PC-3 (cell line): ENCODE measurements around the gene TMOD2. TPM values are rescaled to one million over a fixed set of nuclear protein-coding genes. Genes with fewer than 3 reads are reported as not detected.

Experiments used
- ATAC-seq: fragments of 200-7000 bp; cut with Tn5 transposase; 2 replicates; pipeline ENCODE4 v1.9.1; 2020; ENCODE audit warnings: mild to moderate bottlenecking, moderate library complexity
- Bru-seq: library from RNA; stranded (reverse); fragments of 400-500 nt; gene quantifications from one replicate; lab custom pipeline; 2021; lab: Mats Ljungman, UMichigan
- BruChase-seq, 2 experiments: library from RNA; stranded (reverse); fragments of 400-500 nt; gene quantifications; one replicate each; lab custom pipeline; 2021; lab: Mats Ljungman, UMichigan
- BruUV-seq: library from RNA; stranded (reverse); fragments of 400-500 nt; replicated peaks from 2 replicates; lab custom pipeline; 2021; lab: Mats Ljungman, UMichigan
- CTCF ChIA-PET: fragments of 300-600 bp; sonication (Branson Sonifier 250); formaldehyde crosslinking; loops from one replicate; lab custom pipeline; 2022; ENCODE audit warnings: antibody characterized with exemption; lab: Charles Lee
- POLR2A ChIA-PET: fragments of 300-600 bp; sonication (Branson Sonifier 250); formaldehyde crosslinking; loops from one replicate; lab custom pipeline; 2022; ENCODE audit warnings: antibody characterized with exemption; ENCODE audit not compliant: unreplicated experiment; lab: Charles Lee
- DNase-seq: peaks from one replicate; pipeline ENCODE4 v3.0.0-alpha.2; 2015
- H2AFZ ChIP-seq: fragments of 300-600 bp; sonication (generic); 2 replicates; pipeline ENCODE4 v1.6.0; 2016; ENCODE audit warnings: antibody characterized with exemption, low read length
- H3F3A ChIP-seq: fragments of 300-600 bp; sonication (generic); one replicate; pipeline ENCODE4 v1.6.0; 2017; ENCODE audit warnings: antibody characterized with exemption, low read length, control low read depth, mild to moderate bottlenecking; ENCODE audit not compliant: unreplicated experiment
- H3K27ac ChIP-seq: fragments of 300-600 bp; sonication (generic); 2 replicates; pipeline ENCODE4 v1.5.1; 2016; ENCODE audit warnings: mild to moderate bottlenecking, low read length
- H3K27me3 ChIP-seq: fragments of 300-600 bp; sonication (generic); 2 replicates; pipeline ENCODE4 v1.6.1; 2016; ENCODE audit warnings: low read length, mixed read lengths
- H3K36me3 ChIP-seq: fragments of 300-600 bp; sonication (generic); 2 replicates; pipeline ENCODE4 v1.6.1; 2016; ENCODE audit warnings: low read depth, mixed run types, low read length, mixed read lengths
- H3K4me1 ChIP-seq: fragments of 300-600 bp; sonication (generic); 2 replicates; pipeline ENCODE4 v1.5.1; 2016; ENCODE audit warnings: low read length; ENCODE audit not compliant: insufficient read depth
- H3K4me2 ChIP-seq: fragments of 300-600 bp; sonication (generic); 2 replicates; pipeline ENCODE4 v1.6.0; 2016; ENCODE audit warnings: low read length
- H3K4me3 ChIP-seq: fragments of 300-600 bp; sonication (generic); 2 replicates; pipeline ENCODE4 v1.5.1; 2016; ENCODE audit warnings: mild to moderate bottlenecking, low read length, mixed read lengths
- H3K79me2 ChIP-seq: fragments of 300-600 bp; sonication (generic); 2 replicates; pipeline ENCODE4 v1.6.1; 2017; ENCODE audit warnings: low read length, mixed read lengths
- H3K9ac ChIP-seq: fragments of 300-600 bp; sonication (generic); 2 replicates; pipeline ENCODE4 v1.6.0; 2016; ENCODE audit warnings: mild to moderate bottlenecking, low read length
- H3K9me2 ChIP-seq: fragments of 300-600 bp; sonication (generic); replicated peaks from 2 replicates; pipeline ENCODE4 v1.6.1; 2016; ENCODE audit warnings: mixed run types, low read length, mixed read lengths
- H3K9me3 ChIP-seq: fragments of 300-600 bp; sonication (generic); 2 replicates; pipeline ENCODE4 v1.6.1; 2016; ENCODE audit warnings: low read length, mixed read lengths
- H4K20me1 ChIP-seq: fragments of 300-600 bp; sonication (generic); 2 replicates; pipeline ENCODE4 v1.6.1; 2016; ENCODE audit warnings: low read length, mixed read lengths
- EZH2 ChIP-seq: fragments of 300-600 bp; sonication (generic); IDR thresholded peaks from one replicate; pipeline ENCODE4 v1.6.1; 2017; ENCODE audit warnings: antibody characterized with exemption, mild to moderate bottlenecking, low read length; ENCODE audit not compliant: unreplicated experiment
- EZH2phosphoT487 ChIP-seq: fragments of 300-600 bp; sonication (generic); IDR thresholded peaks from 2 replicates; pipeline ENCODE4 v1.6.1; 2018; ENCODE audit warnings: mild to moderate bottlenecking, antibody characterized with exemption, low read length, borderline replicate concordance
- intact Hi-C: fragments of 100-400 bp; cut with micrococcal nuclease; formaldehyde crosslinking; loops from 2 replicates; pipeline ENCODE4 v1.9.0; 2023
- long read RNA-seq: library from polyadenylated mRNA; unstranded; transcript quantifications from one replicate; pipeline ENCODE4 v2.0.0, GENCODE V29; 2021; ENCODE audit not compliant: unreplicated experiment
- total RNA-seq: library from RNA; depleted of rRNA; stranded (reverse); fragments of >200 nt; gene quantifications from 2 replicates; pipeline ENCODE4 v1.2.3, GENCODE V29; 2014; rRNA removed
- TF ChIP-seq, protein P1 (sequence below): fragments of 300-600 bp; sonication (generic); conservative IDR thresholded peaks from 2 replicates; pipeline ENCODE4 v1.5.1; 2017; ENCODE audit warnings: antibody characterized with exemption, low read depth, mild to moderate bottlenecking, low read length

Gene TMOD2
- 0.95 and 1.4 TPM in 2 replicates for total RNA-seq
- Bru-seq, nascent RNA = percentile 29 among the genes with signal in this experiment
- percentile 29 among the genes with signal in this experiment for BruChase-seq, experiment 1, labeled RNA remaining after a 6-hour chase
- percentile 32 among the genes with signal in this experiment for BruChase-seq, experiment 2, labeled RNA remaining after a 2-hour chase
- long read RNA-seq, partial matches to known transcripts = 0 of 6 reads
- long read RNA-seq, other reads (novel, unspliced or antisense) = 6 of 6 reads

DNA sequence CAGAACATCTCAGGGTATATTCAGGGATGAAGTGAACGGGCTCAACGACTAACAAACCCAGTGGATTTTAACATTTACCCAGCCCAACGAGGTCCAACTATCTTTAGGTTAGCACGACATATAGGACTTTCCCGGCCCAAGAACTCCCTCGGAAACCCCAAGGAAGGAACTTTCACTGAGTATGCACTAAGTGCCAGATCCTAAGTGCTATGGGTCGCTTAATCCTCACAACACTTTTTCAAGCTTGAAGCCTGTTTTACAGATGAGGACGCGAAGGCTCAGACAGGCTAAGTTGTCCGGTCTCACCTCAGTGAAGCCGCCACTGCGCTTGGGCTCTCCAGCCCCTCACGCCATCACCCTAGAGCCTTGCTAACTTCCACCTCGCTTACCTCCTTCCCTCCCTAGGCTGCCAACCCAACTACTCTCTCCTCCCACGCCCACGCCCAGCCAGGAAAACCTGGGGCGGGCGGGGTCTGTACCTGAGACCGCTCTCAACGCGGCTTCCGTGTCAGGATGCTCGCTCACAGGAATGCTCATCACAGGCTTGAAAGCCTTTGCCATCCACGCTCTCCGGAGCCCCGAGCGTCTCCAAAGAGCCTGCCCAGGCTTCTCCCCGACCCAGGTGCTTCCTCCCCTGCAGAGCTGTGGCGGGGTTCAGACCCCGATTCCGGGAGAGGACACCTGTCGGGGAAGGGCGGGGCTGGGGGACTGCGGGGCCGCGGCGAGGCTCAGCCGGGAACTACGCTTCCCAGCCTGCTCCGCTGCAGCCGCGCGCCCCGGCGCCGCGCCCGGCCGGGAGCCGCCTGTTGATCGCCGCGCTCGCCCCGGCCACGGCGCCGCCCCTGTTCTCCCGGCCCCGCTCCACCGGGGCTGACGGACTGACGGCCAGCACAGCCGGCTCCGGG is at the start of gene TMOD2:
TMOD2 (plus strand) TSS at position 806 of the 905 bp plus-strand sequence. CDS start 14,845 bp downstream, outside the sequence.
- ChIA-PET CTCF (no interaction called here), POLR2A (no interaction called here)
- no peak within 1 kb of the TSS for H3K9ac ChIP-seq
- no peaks in the 10 kb centered on the region for H4K20me1 ChIP-seq
- H2AFZ ChIP-seq = peak within 1 kb of the TSS; percentile 94
- no peaks in the 10 kb centered on the region for H3F3A ChIP-seq
- BruUV-seq = no TSS peak
- no peak within 1 kb of the TSS for H3K27ac ChIP-seq
- peaks cover 18% of the 10 kb centered on the region; the same call in 1 of the 2 replicates for H3K27me3 ChIP-seq
- H3K4me2 ChIP-seq = peak within 1 kb of the TSS; percentile 93
- H3K4me1 ChIP-seq = peaks cover 10% of the 10 kb centered on the region; the same call in 1 of the 2 replicates
- intact Hi-C loops = no loop called here
- TF ChIP-seq EZH2 = no peak
- H3K79me2 ChIP-seq = no peaks in the 10 kb centered on the region
- no peaks in the 10 kb centered on the region for H3K36me3 ChIP-seq
- H3K4me3 ChIP-seq = peak within 1 kb of the TSS; percentile 69
- H3K9me3 ChIP-seq = no peaks in the 10 kb centered on the region
- peak; percentile 91 for ATAC-seq
- DNase-seq = peak; percentile 45
- no peaks in the 10 kb centered on the region for H3K9me2 ChIP-seq

DNA sequence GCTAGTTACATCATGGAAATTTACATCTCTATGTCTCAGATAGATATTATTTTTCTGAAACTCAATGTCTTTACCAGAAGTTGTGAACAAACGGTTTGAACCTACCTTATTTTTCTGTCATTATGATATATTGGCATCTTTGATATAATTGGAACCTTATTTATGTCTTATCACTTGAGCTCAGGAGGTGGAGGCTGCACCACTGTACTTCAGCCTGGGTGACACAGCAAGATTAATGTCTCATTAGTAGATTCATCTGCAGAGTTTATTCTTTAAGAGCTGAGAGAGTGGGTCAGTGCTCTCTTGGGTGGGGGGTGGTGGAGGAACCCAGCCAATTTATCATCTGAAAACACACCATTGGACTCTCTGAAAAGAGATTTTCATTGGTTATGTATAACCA is 48.7 kb upstream of the TMOD2 start:
- Histone ChIP-seq H3K9ac (no peak overlapping the region), H3F3A (no peaks in the 10 kb centered on the region), H4K20me1 (no peaks in the 10 kb centered on the region), H3K4me2 (no peak overlapping the region), H3K27ac (no peak overlapping the region), H3K79me2 (no peaks in the 10 kb centered on the region), H3K36me3 (no peaks in the 10 kb centered on the region), H3K4me1 (no peaks in the 10 kb centered on the region), H3K4me3 (no peak overlapping the region), H3K27me3 (peaks cover 25% of the 10 kb centered on the region), H3K9me2 (no peaks in the 10 kb centered on the region), H3K9me3 (no peaks in the 10 kb centered on the region), H2AFZ (no peak overlapping the region)
- CTCF ChIA-PET = interaction anchor here (0.5 kb wide), 1 partner anchor 31 kb away, joined by 3 read pairs; no protein-coding TSS in a partner anchor
- POLR2A ChIA-PET = no interaction called here
- intact Hi-C loops = no loop called here
- no peak for DNase-seq
- TF ChIP-seq, protein P1, sequence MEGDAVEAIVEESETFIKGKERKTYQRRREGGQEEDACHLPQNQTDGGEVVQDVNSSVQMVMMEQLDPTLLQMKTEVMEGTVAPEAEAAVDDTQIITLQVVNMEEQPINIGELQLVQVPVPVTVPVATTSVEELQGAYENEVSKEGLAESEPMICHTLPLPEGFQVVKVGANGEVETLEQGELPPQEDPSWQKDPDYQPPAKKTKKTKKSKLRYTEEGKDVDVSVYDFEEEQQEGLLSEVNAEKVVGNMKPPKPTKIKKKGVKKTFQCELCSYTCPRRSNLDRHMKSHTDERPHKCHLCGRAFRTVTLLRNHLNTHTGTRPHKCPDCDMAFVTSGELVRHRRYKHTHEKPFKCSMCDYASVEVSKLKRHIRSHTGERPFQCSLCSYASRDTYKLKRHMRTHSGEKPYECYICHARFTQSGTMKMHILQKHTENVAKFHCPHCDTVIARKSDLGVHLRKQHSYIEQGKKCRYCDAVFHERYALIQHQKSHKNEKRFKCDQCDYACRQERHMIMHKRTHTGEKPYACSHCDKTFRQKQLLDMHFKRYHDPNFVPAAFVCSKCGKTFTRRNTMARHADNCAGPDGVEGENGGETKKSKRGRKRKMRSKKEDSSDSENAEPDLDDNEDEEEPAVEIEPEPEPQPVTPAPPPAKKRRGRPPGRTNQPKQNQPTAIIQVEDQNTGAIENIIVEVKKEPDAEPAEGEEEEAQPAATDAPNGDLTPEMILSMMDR = no peak
- TF ChIP-seq EZH2 = no peak
- no peak for TF ChIP-seq EZH2phosphoT487
- no TSS peak for BruUV-seq
- no peak for ATAC-seq

DNA sequence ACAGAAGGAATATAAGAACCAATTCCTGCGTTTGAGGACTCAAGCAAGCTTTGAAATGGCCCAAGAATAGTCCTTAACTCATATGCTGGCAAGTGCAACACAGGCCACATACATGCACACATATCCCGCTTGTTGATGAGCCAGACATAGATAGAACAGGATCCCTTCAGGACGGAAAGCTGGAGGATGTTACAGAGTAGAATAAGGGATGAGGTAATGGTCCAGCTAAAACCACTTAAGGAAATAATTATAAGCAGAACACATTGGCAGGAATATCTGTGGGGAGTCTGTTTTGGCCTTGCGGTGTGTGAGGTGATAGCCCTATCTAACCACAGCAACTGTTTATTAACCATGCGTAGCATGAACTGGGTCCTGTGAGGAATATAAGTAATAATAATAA is 45.1 kb upstream of the TMOD2 start:
- ATAC-seq (no peak), DNase-seq (no peak)
- Histone ChIP-seq H3K4me2 (no peak overlapping the region), H3K27ac (no peak overlapping the region), H3K4me3 (no peak overlapping the region), H3K9ac (no peak overlapping the region), H3K9me2 (no peaks in the 10 kb centered on the region), H2AFZ (no peak overlapping the region), H4K20me1 (no peaks in the 10 kb centered on the region), H3K79me2 (no peaks in the 10 kb centered on the region), H3F3A (no peaks in the 10 kb centered on the region), H3K27me3 (peaks cover 4% of the 10 kb centered on the region; the same call in 1 of the 2 replicates), H3K36me3 (no peaks in the 10 kb centered on the region), H3K9me3 (no peaks in the 10 kb centered on the region), H3K4me1 (no peaks in the 10 kb centered on the region)
- intact Hi-C loops = no loop called here
- POLR2A ChIA-PET = no interaction called here
- CTCF ChIA-PET = no interaction called here
- no peak for TF ChIP-seq EZH2
- TF ChIP-seq, protein P1 = no peak
- TF ChIP-seq EZH2phosphoT487 = no peak
- BruUV-seq = no TSS peak
